Measurements from ENCODE around the gene S100A4.
A peak's percentile ranks its signal among the peaks of the same experiment; 100 is the strongest.
"Not testable (repeated sequence)": the region's sequence is repeated elsewhere in the genome, so short reads cannot be mapped to it uniquely, and the experiment has no call there.

The S100A4 gene

DNA sequence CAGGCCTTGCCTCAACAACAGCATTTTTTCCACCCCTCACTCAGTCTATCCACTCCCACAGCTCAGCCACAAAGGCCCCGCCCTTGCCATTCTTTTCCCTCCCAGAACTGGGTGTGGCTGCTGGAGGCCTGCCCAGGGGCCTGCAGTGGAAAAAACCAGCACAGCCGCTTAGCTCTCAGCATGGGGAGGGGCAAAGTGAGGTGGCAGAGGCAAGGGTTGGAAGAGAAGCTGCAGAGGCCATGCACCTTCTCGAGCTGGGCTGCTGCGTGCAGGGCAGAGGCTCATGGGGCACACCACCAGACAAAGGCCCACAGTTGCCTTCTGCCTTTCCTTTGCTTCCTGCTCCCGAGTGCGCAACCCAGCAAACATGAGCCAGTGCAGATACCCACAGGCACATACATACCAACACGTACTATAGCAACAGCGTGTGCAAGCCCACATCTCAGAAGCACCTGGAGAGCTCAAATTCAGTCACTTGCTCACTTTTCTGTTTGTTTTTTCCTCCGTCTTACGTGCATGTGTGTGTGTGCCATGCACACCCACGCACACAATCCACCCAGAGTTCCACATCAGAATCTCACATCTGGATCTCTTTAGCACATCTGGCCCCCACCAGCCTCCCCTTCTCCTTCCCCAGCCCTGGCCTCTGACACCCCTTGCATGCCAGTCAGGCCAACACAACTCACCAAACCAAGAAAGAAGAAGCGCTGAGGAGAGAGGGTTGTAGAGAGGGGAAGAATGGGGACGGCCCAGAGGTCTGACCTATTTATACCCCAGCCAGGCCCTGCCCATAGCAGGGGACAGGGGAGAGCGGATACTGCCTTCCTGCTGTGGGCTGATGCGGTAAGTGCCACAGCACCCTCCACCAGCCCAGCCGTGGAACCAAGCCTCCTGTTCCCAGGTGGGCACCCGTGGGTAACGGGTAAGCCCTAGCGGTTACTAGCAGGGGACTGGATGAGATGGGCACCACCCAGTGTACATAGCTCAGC is at the start of gene S100A4:
TSS of gene S100A4 (minus strand) at position 740 of the 989 bp plus-strand sequence. CDS start 1,012 bp downstream, outside the sequence.
- TF ChIP-seq, protein P1, sequence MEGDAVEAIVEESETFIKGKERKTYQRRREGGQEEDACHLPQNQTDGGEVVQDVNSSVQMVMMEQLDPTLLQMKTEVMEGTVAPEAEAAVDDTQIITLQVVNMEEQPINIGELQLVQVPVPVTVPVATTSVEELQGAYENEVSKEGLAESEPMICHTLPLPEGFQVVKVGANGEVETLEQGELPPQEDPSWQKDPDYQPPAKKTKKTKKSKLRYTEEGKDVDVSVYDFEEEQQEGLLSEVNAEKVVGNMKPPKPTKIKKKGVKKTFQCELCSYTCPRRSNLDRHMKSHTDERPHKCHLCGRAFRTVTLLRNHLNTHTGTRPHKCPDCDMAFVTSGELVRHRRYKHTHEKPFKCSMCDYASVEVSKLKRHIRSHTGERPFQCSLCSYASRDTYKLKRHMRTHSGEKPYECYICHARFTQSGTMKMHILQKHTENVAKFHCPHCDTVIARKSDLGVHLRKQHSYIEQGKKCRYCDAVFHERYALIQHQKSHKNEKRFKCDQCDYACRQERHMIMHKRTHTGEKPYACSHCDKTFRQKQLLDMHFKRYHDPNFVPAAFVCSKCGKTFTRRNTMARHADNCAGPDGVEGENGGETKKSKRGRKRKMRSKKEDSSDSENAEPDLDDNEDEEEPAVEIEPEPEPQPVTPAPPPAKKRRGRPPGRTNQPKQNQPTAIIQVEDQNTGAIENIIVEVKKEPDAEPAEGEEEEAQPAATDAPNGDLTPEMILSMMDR (IDR thresholded peaks at IDR 0.05; ENCODE audit: low read depth, low read length): no peak
- no peak within 1 kb of the TSS for H3K4me3 ChIP-seq (ENCODE audit: low read depth, low read length)
- in situ Hi-C loops (cut with HindIII; ENCODE audit: low sequenced_read_pairs): no loop called here
- peak; percentile 95 for DNase-seq (ENCODE audit: low read depth, low spot score)

DNA sequence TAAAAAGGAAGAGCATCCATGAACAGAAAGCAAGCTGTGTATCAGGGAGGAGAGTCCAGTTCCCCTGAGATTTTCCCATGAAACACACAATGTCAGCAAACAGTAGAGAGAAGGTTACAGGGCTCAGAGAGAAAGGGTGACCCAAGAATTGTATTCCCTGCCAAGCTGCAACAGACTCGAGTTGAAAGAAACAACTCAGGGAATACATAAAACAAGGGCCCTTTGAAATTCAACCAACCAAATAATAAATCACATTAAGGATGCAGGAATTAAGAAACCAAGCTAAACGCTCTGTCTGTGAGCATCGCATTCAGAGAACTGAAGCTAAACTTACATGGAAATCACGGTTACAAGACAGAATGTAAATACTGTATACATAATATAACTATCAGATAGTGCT is 47.1 kb upstream of the S100A4 start:
- no peak overlapping the region for H3K4me3 ChIP-seq (ENCODE audit: low read depth, low read length)
- in situ Hi-C loops (cut with HindIII; ENCODE audit: low sequenced_read_pairs): no loop called here
- TF ChIP-seq, protein P1 (IDR thresholded peaks at IDR 0.05; ENCODE audit: low read depth, low read length): no peak
- DNase-seq (ENCODE audit: low read depth, low spot score): no peak

DNA sequence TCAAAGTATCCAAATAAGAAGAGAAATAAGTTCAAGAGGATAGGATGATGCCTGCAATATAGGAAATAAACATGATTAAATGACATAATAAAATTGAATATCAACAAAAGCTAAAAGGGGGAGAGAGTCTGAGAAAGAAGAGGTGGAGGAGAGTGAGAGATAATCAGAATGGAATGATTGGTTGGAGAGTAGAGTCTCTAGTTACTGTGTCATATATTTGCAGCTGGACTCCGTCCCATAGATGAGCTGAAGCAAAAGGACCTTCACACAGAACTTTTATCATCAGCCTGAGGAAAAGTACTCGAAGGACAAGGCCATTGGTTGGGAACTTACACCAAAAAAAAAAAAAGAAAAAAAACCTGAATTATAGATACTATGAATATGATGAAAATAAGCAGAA is 42.9 kb upstream of the S100A4 start:
- no peak overlapping the region for H3K4me3 ChIP-seq (ENCODE audit: low read depth, low read length)
- no peak for DNase-seq (ENCODE audit: low read depth, low spot score)
- TF ChIP-seq, protein P1 (IDR thresholded peaks at IDR 0.05; ENCODE audit: low read depth, low read length): no peak
- in situ Hi-C loops (cut with HindIII; ENCODE audit: low sequenced_read_pairs): no loop called here

DNA sequence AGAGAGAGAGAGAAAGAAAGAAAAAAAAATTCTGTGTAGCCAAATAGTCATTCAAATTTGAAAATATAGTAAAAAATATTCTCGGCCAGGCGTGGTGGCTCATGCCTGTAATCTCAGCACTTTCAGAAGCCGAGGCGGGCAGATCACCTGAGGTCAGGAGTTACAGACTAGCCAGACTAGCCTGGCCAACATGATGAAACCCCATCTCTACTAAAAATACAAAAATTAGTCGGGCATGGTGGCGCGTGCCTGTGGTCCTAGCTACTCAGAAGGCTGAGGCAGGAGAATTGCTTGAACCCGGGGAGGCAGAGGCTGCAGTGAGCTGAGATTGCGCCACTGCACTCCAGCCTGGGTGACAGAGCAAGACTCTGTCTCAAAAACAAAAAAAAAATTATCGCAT is 42.4 kb upstream of the S100A4 start:
- H3K4me3 ChIP-seq (ENCODE audit: low read depth, low read length); DNase-seq (ENCODE audit: low read depth, low spot score); in situ Hi-C loops (cut with HindIII; ENCODE audit: low sequenced_read_pairs): not testable (repeated sequence)

DNA sequence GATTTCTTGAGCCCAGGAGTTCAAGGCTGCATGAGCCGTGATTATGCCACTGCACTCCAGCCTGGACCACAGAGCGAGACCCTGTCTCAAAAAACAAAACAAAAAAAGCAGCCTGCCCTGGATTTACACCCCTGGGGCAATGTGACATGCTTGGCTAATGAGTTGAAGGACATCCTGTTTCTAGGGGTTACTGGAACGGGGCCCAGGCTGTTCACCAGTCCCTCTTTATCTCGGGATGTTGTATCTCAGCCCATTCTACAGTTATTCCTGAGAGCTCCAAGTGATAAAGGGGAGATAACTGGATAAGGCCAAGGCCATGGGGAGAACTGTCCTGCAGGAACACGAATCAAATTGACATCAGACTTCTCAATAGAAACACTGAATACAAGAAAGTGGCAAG is 41.7 kb upstream of the S100A4 start:
- DNase-seq (ENCODE audit: low read depth, low spot score): no peak

DNA sequence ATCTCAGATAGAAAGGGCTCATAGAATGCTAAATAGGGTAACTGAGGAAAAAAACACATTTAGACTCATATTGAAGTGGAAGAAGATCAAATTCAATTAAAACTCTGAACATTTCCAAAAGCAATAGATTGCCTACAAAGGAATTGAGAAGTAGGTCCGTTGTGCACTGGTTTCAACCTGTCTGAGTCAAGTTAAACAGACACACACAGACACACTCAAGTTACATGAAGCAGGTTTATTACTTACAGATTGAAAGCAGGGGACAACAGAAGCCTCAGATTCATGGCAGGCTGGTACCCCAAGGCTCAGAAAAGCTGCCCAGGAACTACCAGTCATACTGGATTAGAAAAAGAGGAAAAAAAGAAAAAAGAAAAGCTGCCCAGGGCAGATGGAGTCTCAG is 40.7 kb upstream of the S100A4 start:
- in situ Hi-C loops (cut with HindIII; ENCODE audit: low sequenced_read_pairs): no loop called here
- no peak for DNase-seq (ENCODE audit: low read depth, low spot score)
- H3K4me3 ChIP-seq (ENCODE audit: low read depth, low read length): no peak overlapping the region
- TF ChIP-seq, protein P1 (IDR thresholded peaks at IDR 0.05; ENCODE audit: low read depth, low read length): no peak

More for the DNA sequence above, 41.7 kb upstream of the S100A4 start:
- in situ Hi-C loops (cut with HindIII; ENCODE audit: low sequenced_read_pairs): no loop called here
- no peak overlapping the region for H3K4me3 ChIP-seq (ENCODE audit: low read depth, low read length)
- TF ChIP-seq, protein P1 (IDR thresholded peaks at IDR 0.05; ENCODE audit: low read depth, low read length): no peak

DNA sequence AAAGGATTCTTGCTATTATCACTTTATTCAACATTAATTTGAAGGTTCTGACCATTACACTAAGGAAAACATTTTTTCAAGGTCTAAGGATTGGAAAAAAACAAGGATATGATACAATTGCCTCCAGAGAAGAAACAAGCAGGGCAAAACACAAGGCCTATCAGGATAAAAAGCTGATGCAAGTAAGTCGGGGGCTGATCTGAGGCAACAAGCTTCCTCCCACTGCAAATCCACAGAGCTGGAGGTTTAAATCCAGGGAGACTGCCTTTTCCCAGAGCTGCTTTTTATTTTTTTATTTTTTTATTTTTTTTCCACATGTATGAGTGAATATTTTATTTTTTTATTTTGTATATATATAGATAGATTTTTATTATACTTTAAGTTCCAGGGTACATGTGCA is 39.4 kb upstream of the S100A4 start:
- in situ Hi-C loops (cut with HindIII; ENCODE audit: low sequenced_read_pairs): no loop called here
- TF ChIP-seq, protein P1 (IDR thresholded peaks at IDR 0.05; ENCODE audit: low read depth, low read length): no peak
- no peak overlapping the region for H3K4me3 ChIP-seq (ENCODE audit: low read depth, low read length)
- no peak for DNase-seq (ENCODE audit: low read depth, low spot score)
